Rectal smooth muscle tissue (tissue), 1 donor: ENCODE measurements around the gene PCID2.

Source experiments
- H3K27ac ChIP-seq: one replicate; pipeline ENCODE4 v1.7.0; 2013; ENCODE audit warnings: low read depth, low read length, inconsistent platforms
- H3K27me3 ChIP-seq: one replicate; pipeline ENCODE4 v1.7.0; 2013; ENCODE audit warnings: low read length; ENCODE audit not compliant: control insufficient read depth, insufficient read depth
- H3K36me3 ChIP-seq: one replicate; pipeline ENCODE4 v1.7.0; 2013; ENCODE audit warnings: low read length; ENCODE audit not compliant: control insufficient read depth, insufficient read depth
- H3K4me1 ChIP-seq: one replicate; pipeline ENCODE4 v1.7.0; 2013; ENCODE audit warnings: low read length; ENCODE audit not compliant: control insufficient read depth, insufficient read depth
- H3K4me3 ChIP-seq: one replicate; pipeline ENCODE4 v1.7.0; 2013; ENCODE audit warnings: low read length
- H3K9ac ChIP-seq: one replicate; pipeline ENCODE4 v1.7.0; 2013; ENCODE audit warnings: low read length

PCID2 gene

DNA sequence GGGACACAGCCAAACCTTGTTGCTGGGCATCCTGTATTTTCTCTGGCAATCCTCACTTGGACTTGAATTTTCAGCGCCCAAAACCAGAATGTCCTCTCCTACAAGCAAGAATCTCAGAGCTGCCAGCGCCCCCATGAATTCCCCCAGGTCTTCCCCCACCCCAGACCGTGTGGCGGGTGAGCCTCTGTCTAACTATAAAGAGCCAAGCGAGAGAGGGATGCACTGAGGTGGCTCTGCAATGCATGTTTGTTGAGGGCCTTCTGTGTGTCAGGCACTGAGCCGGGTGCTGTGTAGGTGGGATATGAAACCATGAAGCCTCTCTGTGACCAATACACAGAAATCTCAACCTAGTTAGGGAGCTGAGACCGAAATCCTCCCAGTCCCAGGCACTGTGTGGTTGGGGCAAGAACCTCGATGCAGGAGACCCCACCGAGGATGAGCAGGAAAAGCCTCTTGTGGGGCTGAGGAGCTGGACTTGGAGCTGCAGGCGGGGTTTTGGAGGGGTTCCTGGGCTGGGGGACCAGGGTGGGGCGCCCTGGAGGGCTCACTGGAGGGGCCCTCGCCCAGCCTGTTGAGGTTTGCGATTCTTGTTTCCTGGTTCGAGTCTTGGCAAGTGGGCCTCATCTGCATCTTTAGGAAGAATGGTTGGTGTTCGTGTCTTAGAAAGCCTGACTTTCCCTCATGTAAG lies 62.4 kb downstream of the PCID2 start:
- H3K27me3 ChIP-seq, result no peaks in the 10 kb centered on the region
- H3K9ac ChIP-seq, result no peak overlapping the region
- H3K4me3 ChIP-seq, result no peak overlapping the region
- no peaks in the 10 kb centered on the region for H3K36me3 ChIP-seq
- H3K27ac ChIP-seq, result no peak overlapping the region
- H3K4me1 ChIP-seq, result no peaks in the 10 kb centered on the region

DNA sequence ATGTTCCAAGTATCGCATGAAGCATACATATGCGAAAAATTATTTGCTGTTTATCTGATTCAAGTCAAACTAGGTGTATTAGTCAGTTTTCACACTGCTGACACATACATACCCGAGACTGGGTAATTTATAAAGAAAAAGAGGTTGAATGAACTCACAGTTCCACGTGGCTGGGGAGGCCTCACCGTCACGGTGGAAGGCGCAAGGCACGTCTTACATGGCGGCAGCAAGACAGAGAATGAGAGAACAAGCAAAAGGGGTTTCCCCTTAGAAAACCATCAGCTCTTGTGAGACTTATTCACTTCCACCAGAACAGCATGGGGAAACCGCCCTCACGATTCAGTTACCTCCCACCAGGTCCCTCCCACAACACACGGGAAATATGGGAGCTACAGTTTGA lies 63.0 kb downstream of the PCID2 start:
- Histone ChIP-seq H3K27ac (no peak overlapping the region), H3K4me3 (no peak overlapping the region), H3K9ac (no peak overlapping the region), H3K36me3 (no peaks in the 10 kb centered on the region), H3K4me1 (no peaks in the 10 kb centered on the region), H3K27me3 (no peaks in the 10 kb centered on the region)

GRCh38 chr13:113144255-113144629 lies 64.2 kb downstream of the PCID2 start:
- no peak overlapping the region for H3K27ac ChIP-seq
- no peak overlapping the region for H3K9ac ChIP-seq
- no peaks in the 10 kb centered on the region for H3K36me3 ChIP-seq
- no peak overlapping the region for H3K4me3 ChIP-seq
- no peaks in the 10 kb centered on the region for H3K4me1 ChIP-seq
- H3K27me3 ChIP-seq, result no peaks in the 10 kb centered on the region

GRCh38 chr13:113143466-113144254 lies 64.8 kb downstream of the PCID2 start:
- Histone ChIP-seq H3K4me3 (no peak overlapping the region), H3K9ac (no peak overlapping the region), H3K36me3 (no peaks in the 10 kb centered on the region), H3K27me3 (no peaks in the 10 kb centered on the region), H3K27ac (no peak overlapping the region), H3K4me1 (no peaks in the 10 kb centered on the region)

DNA sequence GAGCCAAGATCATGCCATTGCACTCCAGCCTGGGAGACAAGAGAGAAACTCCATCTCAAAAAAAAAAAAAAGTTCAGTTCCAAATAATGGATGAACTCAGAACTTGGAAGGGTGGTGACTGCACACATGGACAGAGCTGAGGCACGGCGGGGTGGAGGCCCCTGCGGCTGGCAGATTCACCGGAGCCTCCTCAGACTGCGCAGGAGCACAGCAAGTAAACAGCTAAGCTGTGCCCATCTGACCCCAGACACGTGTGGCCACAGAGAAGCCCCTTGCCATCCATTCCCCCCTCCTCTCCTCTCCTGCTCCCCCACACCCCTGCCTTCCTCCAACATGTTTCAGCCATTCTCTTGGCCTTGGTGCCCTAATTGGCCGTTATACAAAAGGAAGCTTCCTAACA lies 65.6 kb downstream of the PCID2 start:
- Histone ChIP-seq H3K36me3 (no peaks in the 10 kb centered on the region), H3K27me3 (no peaks in the 10 kb centered on the region), H3K4me3 (no peak overlapping the region), H3K27ac (no peak overlapping the region), H3K4me1 (no peaks in the 10 kb centered on the region), H3K9ac (no peak overlapping the region)

GRCh38 chr13:113141601-113141970 lies 66.9 kb downstream of the PCID2 start:
- Histone ChIP-seq H3K27ac (no peak overlapping the region), H3K9ac (no peak overlapping the region), H3K36me3 (no peaks in the 10 kb centered on the region), H3K4me3 (no peak overlapping the region), H3K4me1 (no peaks in the 10 kb centered on the region), H3K27me3 (no peaks in the 10 kb centered on the region)

DNA sequence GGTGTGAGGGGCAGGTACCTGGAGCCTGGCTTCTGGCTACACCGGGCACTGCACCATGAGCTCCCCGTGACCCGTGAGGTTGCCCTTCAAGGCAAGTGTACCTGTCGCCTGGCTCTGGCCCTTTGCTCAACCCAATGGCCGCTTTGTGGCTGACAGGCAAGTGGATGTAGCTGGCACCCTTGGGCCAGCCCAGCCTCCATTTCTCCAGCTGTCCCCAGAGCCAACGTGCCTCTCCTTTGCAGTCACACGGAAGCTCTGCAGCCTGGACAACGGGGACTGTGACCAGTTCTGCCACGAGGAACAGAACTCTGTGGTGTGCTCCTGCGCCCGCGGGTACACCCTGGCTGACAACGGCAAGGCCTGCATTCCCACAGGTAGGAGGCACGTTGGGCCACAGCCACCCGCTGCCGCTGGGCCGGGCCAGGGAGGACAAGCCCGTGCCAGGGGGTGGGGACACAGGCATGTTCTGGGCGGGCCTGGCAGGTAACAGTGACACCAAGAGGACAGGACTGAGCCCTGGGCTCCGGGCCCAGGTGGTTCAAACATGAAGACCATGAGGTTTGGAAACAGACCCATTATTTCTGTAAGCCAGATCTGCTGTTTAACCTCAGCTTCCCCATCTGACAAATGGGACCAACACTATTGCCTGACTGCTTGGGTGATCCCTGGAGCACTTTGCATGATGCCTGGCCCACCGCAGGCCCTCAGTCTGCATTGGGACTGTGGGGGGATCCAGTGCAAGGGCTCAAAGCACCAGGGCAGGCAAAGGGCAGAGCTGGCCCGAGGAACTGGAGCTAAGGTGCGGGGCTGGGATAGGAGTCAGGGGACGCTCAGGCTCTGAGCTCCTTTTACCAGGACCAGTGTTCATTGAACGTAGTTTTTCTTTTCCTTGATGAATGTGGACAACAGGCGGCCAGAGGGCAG lies 67.5 kb downstream of the PCID2 start:
- no peaks in the 10 kb centered on the region for H3K27me3 ChIP-seq
- H3K9ac ChIP-seq, result no peak overlapping the region
- H3K4me1 ChIP-seq, result no peaks in the 10 kb centered on the region
- no peak overlapping the region for H3K4me3 ChIP-seq
- H3K36me3 ChIP-seq, result no peaks in the 10 kb centered on the region
- H3K27ac ChIP-seq, result no peak overlapping the region

GRCh38 chr13:113139577-113139976 lies 68.9 kb downstream of the PCID2 start:
- no peak overlapping the region for H3K4me3 ChIP-seq
- no peaks in the 10 kb centered on the region for H3K36me3 ChIP-seq
- no peaks in the 10 kb centered on the region for H3K27me3 ChIP-seq
- no peak overlapping the region for H3K27ac ChIP-seq
- H3K4me1 ChIP-seq, result no peaks in the 10 kb centered on the region
- no peak overlapping the region for H3K9ac ChIP-seq

GRCh38 chr13:113138792-113139551 lies 69.5 kb downstream of the PCID2 start:
- Histone ChIP-seq H3K4me3 (no peak overlapping the region), H3K9ac (no peak overlapping the region), H3K4me1 (no peaks in the 10 kb centered on the region), H3K27ac (no peak overlapping the region), H3K27me3 (no peaks in the 10 kb centered on the region), H3K36me3 (no peaks in the 10 kb centered on the region)

DNA sequence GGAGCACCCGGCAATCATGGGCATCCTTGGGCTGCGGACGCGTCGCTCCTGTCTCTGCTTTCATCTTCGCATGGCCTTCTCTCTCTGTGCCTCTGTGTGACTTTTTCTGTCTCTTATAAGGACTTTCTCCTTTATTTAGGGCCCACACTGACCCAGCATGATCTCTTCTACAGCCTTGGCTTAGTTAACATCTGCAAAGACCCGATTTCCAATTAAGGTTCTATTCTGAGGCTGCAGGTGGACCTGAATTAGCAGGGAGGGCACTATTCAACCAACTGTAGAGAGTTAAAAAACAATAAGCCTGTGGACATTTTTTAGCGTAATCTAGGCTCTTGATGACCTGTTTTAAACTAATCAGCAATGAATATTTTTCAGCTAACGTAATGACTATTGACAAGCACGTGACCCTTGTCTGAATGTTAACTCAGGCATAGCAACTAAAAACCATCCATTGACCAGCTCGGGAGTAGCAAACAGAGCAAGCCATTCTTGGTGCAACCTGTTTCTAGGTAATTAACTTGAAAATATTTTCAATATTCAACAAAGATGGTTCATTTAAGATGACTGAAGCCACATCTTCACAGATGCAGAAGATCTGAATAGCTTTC lies 70.7 kb downstream of the PCID2 start:
- Histone ChIP-seq H3K4me3 (no peak overlapping the region), H3K27ac (no peak overlapping the region), H3K36me3 (no peaks in the 10 kb centered on the region), H3K27me3 (no peaks in the 10 kb centered on the region), H3K9ac (no peak overlapping the region), H3K4me1 (no peaks in the 10 kb centered on the region)

- Histone ChIP-seq H3K4me3 (no peak overlapping the region), H3K36me3 (no peaks in the 10 kb centered on the region), H3K27ac (no peak overlapping the region), H3K27me3 (no peaks in the 10 kb centered on the region), H3K4me1 (no peaks in the 10 kb centered on the region), H3K9ac (no peak overlapping the region)
These were observed 73.1 kb downstream of the PCID2 start for GRCh38 chr13:113135281-113135760.
